Activated naive CD4-positive, alpha-beta T cell treated with anti-CD3 and anti-CD28 coated beads, Interleukin-2, amount 50 U/mL, for 24 hours (primary cell): ENCODE results near the gene KATNBL1.
"Not testable (repeated sequence)": the region's sequence is repeated elsewhere in the genome, so short reads cannot be mapped to it uniquely, and the experiment has no call there.

Source experiments
- H3K27ac Mint-ChIP-seq: one replicate; pipeline ENCODE4 v1.8.0; 2021; ENCODE audit warnings: mild to moderate bottlenecking, mixed read lengths
- H3K27me3 Mint-ChIP-seq: one replicate; pipeline ENCODE4 v1.8.0; 2021; ENCODE audit warnings: mixed read lengths
- H3K36me3 Mint-ChIP-seq: one replicate; pipeline ENCODE4 v1.8.0; 2021; ENCODE audit warnings: mixed read lengths
- H3K4me1 Mint-ChIP-seq: one replicate; pipeline ENCODE4 v1.8.0; 2021; ENCODE audit warnings: mixed read lengths
- H3K4me3 Mint-ChIP-seq: one replicate; pipeline ENCODE4 v1.8.0; 2021; ENCODE audit warnings: mild to moderate bottlenecking, mixed read lengths
- H3K9me3 Mint-ChIP-seq: one replicate; pipeline ENCODE4 v1.8.0; 2021; ENCODE audit warnings: mixed read lengths

Gene KATNBL1

DNA sequence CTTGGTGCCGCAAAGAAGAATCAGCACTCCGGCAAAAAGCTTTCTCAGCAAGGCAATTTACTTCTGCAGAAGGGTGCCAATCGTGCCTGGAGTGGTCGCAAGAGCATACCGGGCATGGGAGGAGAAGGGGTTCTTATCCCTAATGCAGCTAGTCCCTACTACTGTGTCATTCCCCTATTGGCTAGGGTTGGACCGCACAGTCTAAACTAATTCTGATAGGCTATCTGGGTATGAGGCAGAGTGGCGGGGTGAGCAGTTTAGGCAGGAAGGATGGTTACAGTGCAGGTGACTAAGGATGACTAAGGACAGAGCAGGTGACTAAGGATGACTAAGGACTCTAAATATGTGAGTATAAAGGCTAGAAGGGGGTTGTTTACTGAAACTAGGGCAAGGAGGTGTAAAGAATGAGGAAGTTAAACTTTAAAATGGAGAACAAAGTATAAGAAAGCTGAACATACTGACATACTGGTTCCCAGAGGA is 55.1 kb downstream of the KATNBL1 start:
- Mint-ChIP-seq H3K9me3 (no peaks in the 10 kb centered on the region), H3K4me3 (no peak overlapping the region), H3K36me3 (peaks cover 55% of the 10 kb centered on the region), H3K27ac (peak overlapping the region; percentile 25), H3K27me3 (no peaks in the 10 kb centered on the region), H3K4me1 (no peaks in the 10 kb centered on the region)

DNA sequence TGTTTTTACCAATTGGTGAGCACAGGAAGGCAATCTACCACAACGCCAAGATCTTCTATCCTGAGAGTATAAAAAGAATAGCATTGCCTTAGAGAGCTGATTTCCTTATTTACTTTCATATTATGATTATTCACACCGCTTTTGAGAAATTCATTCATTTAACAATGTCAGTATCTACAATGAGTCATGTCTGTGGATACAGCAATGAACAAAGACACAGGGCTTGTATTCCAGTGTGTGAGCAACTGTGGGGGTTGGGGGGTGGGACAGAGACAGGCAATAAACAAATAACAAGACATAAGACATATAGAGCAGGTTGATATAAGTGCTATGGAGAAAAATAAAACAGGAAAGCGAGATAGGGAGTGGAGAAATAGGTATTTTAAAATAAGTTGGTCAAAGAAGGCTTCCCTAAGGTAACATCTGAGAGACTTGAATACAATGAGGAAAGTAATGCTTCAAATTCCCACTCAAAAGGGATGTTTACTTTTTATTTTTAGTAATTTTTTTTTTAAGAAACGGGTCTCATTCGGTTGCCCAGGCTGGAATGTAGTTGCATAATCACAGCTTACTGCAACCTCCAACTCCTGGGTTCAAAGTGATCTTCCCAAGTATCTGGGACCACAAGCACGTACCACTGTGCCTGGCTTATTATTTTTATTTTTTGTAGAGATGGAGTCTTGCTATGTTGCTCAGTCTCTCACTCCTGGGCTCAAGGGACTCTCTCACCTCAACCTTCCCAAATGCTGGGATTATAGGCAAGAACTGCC is 62.3 kb downstream of the KATNBL1 start:
- H3K27me3 Mint-ChIP-seq: no peaks in the 10 kb centered on the region
- peaks cover 13% of the 10 kb centered on the region for H3K36me3 Mint-ChIP-seq
- H3K27ac Mint-ChIP-seq: no peak overlapping the region
- no peaks in the 10 kb centered on the region for H3K9me3 Mint-ChIP-seq
- no peak overlapping the region for H3K4me3 Mint-ChIP-seq
- no peaks in the 10 kb centered on the region for H3K4me1 Mint-ChIP-seq

DNA sequence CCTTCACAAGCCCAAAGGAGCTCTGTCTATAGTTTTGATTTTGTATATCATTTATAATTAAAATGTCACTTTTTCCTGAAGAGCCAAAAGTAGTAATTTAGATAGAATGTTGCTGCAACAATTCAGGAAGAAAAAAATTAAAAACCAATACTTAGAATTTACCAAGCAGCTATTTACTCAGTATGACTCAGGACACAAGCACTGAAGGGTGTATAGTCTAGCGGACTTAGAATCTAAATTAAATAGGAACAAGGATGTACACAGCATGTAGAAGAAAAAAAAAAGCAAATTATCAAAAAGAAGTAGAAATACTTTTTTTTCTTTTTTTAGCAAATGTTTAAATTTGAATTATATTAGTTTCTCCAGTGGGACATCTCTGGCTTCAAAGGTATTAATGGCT is 76.4 kb downstream of the KATNBL1 start:
- Mint-ChIP-seq H3K27ac (no peak overlapping the region), H3K4me1 (no peaks in the 10 kb centered on the region)

DNA sequence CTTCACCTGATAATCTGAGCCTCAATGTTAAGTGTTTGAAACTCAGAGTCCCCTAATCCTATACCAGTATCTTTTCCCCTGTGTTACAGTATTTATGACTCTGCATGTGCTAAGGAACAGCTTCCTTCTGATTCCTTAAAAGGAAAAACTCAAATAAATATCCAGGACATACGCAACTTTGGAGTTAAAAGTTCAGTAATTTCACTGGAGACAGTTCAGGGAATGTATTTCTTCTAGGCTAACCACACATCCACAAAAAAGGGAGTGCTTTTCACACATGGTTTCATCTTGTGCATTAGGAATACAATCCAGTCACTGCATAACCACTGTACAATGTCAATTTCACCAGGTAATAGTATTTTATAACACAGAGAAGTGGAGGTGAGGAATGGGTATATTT is 77.0 kb downstream of the KATNBL1 start:
- Mint-ChIP-seq H3K4me1 (no peaks in the 10 kb centered on the region), H3K27me3 (no peaks in the 10 kb centered on the region), H3K4me3 (no peak overlapping the region), H3K9me3 (no peaks in the 10 kb centered on the region), H3K36me3 (no peaks in the 10 kb centered on the region), H3K27ac (no peak overlapping the region)

More for the DNA sequence above, 76.4 kb downstream of the KATNBL1 start:
- Mint-ChIP-seq H3K27me3 (no peaks in the 10 kb centered on the region), H3K4me3 (no peak overlapping the region), H3K9me3 (no peaks in the 10 kb centered on the region), H3K36me3 (peaks cover 2% of the 10 kb centered on the region)

DNA sequence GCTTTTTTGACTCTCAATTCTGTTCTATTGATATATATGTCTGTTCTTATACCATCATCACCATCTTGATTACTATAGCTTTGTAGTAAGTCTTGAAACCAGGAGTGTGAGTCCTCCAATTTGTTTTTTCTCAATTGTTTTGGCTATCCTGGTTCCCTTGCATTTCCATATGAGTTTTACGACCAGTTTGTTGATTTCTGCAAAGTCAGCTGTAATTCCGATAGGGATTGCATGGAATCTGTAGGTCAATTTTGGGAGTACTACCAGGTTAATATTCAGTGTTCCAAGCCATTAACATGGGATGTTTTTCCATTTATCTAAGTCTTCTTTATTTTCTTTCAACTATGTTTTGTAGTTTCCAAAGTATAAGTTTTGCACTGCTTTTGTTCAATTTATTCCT is 81.0 kb downstream of the KATNBL1 start:
- H3K9me3 Mint-ChIP-seq: no peaks in the 10 kb centered on the region

GRCh38 chr15:34126522-34126921 is 83.4 kb downstream of the KATNBL1 start:
- H3K36me3 Mint-ChIP-seq: no peaks in the 10 kb centered on the region
- H3K27me3 Mint-ChIP-seq: peaks cover 4% of the 10 kb centered on the region
- no peaks in the 10 kb centered on the region for H3K4me1 Mint-ChIP-seq
- no peak overlapping the region for H3K4me3 Mint-ChIP-seq
- H3K27ac Mint-ChIP-seq: no peak overlapping the region
- no peaks in the 10 kb centered on the region for H3K9me3 Mint-ChIP-seq

More for the DNA sequence above, 81.0 kb downstream of the KATNBL1 start:
- Mint-ChIP-seq H3K4me1 (no peaks in the 10 kb centered on the region), H3K36me3 (no peaks in the 10 kb centered on the region), H3K27ac (no peak overlapping the region), H3K4me3 (no peak overlapping the region), H3K27me3 (no peaks in the 10 kb centered on the region)

DNA sequence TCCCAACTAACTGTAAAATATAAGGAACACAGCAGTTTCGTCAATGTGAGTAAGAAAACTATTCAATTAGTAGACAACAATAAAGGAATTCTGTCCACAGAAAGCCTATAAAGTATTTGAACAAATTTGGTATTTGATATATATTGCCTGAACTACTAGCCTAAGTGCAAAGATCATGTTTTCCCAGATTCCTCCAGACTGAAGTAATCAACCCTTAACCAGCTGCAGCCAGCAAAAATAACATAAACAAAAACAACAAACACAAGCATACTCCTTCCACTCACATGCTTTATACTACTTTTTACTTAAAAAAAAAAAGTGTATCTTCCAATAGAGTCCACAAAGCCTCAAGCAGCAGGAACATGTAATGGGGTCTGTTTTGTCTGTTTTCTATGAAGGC is 84.0 kb downstream of the KATNBL1 start:
- Mint-ChIP-seq H3K4me3 (no peak overlapping the region), H3K36me3 (no peaks in the 10 kb centered on the region), H3K9me3 (no peaks in the 10 kb centered on the region), H3K27ac (no peak overlapping the region), H3K27me3 (peaks cover 6% of the 10 kb centered on the region), H3K4me1 (no peaks in the 10 kb centered on the region)

DNA sequence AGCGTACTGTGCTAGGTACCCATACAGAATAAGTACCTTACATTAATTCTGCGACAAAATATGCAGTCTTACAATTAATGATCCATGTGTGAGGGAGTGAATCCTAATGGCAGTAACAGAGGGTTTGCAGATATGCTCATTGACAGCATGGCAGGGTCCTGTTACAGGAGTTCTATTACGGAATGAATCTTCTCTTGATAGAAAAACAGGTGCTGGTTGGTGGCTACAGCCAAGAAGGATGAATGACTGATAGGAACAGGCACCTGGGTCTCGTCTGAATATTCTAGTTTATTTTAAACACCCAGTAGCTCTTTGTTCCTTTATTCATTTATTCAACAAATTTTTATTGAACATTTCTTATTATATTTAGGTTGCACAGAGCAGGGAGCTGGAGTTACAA is 85.2 kb downstream of the KATNBL1 start:
- Mint-ChIP-seq H3K4me3 (no peak overlapping the region), H3K36me3 (no peaks in the 10 kb centered on the region), H3K4me1 (no peaks in the 10 kb centered on the region)

DNA sequence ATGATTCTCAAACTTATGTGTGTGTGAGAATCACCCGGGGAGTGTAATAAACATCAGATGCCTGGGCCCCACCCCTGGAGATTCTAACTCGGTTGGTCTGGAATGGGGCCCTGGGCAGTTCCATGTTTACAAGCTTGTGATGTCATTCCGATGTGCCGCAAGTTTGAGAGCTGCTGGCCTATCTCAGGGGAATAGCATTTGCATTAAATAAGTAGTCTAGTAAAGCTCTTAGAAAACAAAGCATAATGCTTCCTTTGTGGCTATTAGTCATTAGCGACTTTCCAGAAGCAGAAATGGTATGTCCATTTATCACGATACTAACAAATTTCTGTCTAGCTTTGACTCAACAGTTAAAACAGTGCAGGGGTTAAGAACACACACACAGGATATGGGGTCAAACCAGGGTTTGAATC is 87.1 kb downstream of the KATNBL1 start:
- no peaks in the 10 kb centered on the region for H3K9me3 Mint-ChIP-seq
- no peaks in the 10 kb centered on the region for H3K36me3 Mint-ChIP-seq
- peaks cover 14% of the 10 kb centered on the region for H3K27me3 Mint-ChIP-seq
- H3K4me3 Mint-ChIP-seq: no peak overlapping the region
- no peaks in the 10 kb centered on the region for H3K4me1 Mint-ChIP-seq
- no peak overlapping the region for H3K27ac Mint-ChIP-seq

More for the DNA sequence above, 85.2 kb downstream of the KATNBL1 start:
- no peak overlapping the region for H3K27ac Mint-ChIP-seq
- H3K27me3 Mint-ChIP-seq: peaks cover 14% of the 10 kb centered on the region
- no peaks in the 10 kb centered on the region for H3K9me3 Mint-ChIP-seq

DNA sequence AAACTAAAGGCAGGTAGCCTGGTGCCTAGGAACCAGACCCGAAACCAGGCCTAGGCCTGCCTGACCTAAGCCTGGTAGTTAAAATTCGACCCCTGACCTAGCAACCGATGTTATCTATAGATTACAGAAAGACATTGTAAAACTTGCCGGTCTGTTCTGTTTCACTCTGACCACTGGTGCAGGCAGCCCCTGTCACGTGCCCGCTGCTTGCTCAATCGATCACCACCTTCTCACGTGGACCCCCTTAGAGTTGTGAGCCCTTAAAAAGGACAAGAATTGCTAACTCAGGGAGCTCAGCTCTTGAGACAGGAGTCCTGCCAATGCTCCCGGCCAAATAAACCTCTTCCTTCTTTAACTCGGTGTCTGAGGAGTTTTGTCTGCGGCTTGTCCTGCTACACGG is 88.1 kb downstream of the KATNBL1 start:
- not testable (repeated sequence) for H3K4me3 Mint-ChIP-seq, H3K27ac Mint-ChIP-seq, H3K4me1 Mint-ChIP-seq, H3K36me3 Mint-ChIP-seq, H3K9me3 Mint-ChIP-seq
- peaks cover 18% of the 10 kb centered on the region for H3K27me3 Mint-ChIP-seq

GRCh38 chr15:34120420-34120819 is 89.5 kb downstream of the KATNBL1 start:
- H3K4me3 Mint-ChIP-seq, H3K9me3 Mint-ChIP-seq, H3K27ac Mint-ChIP-seq, H3K4me1 Mint-ChIP-seq, H3K36me3 Mint-ChIP-seq: not testable (repeated sequence)
- H3K27me3 Mint-ChIP-seq: peaks cover 18% of the 10 kb centered on the region

- Mint-ChIP-seq H3K27ac (no peak overlapping the region), H3K9me3 (no peaks in the 10 kb centered on the region), H3K27me3 (peaks cover 18% of the 10 kb centered on the region), H3K36me3 (no peaks in the 10 kb centered on the region), H3K4me3 (no peak overlapping the region), H3K4me1 (no peaks in the 10 kb centered on the region)
Measured at GRCh38 chr15:34119291-34119690, 90.6 kb downstream of the KATNBL1 start.

- Mint-ChIP-seq H3K4me1 (no peaks in the 10 kb centered on the region), H3K27me3 (peaks cover 15% of the 10 kb centered on the region), H3K36me3 (no peaks in the 10 kb centered on the region), H3K4me3 (no peak overlapping the region), H3K27ac (no peak overlapping the region), H3K9me3 (no peaks in the 10 kb centered on the region)
Measured at GRCh38 chr15:34116620-34117019, 93.3 kb downstream of the KATNBL1 start.

- no peaks in the 10 kb centered on the region for H3K4me1 Mint-ChIP-seq
- no peak overlapping the region for H3K4me3 Mint-ChIP-seq
- no peaks in the 10 kb centered on the region for H3K36me3 Mint-ChIP-seq
- H3K27me3 Mint-ChIP-seq: peaks cover 4% of the 10 kb centered on the region
- H3K9me3 Mint-ChIP-seq: no peaks in the 10 kb centered on the region
- H3K27ac Mint-ChIP-seq: no peak overlapping the region
Measured at GRCh38 chr15:34114739-34115138, 95.2 kb downstream of the KATNBL1 start.

DNA sequence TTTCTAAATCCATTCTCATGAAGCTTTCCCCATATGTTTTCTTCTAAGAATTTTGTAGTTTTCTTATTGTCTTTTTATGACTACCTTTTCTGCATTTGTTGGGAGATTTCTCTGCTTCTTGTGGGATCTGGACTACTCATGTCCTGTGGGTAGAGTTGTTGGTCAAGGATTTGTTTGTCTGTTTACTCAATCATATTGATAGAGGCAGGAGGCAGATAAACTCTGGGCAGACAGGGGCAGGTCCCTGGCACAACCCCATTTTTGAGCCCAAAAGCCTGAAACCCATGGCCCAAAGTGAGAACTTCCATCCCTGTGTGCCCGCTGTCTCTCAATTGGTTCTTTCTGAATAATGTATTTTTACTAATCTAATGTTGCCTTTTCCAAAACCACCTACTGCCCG is 95.7 kb downstream of the KATNBL1 start:
- Mint-ChIP-seq H3K9me3 (no peaks in the 10 kb centered on the region), H3K27me3 (peaks cover 4% of the 10 kb centered on the region), H3K4me1 (no peaks in the 10 kb centered on the region), H3K36me3 (no peaks in the 10 kb centered on the region), H3K4me3 (no peak overlapping the region), H3K27ac (no peak overlapping the region)

DNA sequence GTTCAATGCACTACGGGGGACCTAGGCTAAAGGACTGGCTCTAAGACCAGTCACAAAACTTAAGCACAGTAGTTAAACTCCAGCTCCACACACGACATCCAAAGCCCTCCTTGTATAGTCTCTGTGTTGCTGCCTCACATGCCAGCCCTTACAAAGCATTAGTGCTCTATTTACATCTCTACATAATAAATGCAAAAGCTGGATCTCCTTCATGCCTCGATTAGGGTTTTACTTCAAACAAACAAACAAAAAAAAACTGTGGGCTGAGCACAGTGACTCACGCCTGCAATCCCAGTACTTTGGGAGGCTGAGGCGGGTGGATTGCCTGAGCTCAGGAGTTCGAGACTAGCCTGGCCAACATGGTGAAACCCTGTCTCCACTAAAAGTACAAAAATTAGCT is 98.4 kb downstream of the KATNBL1 start:
- Mint-ChIP-seq H3K4me3 (no peak overlapping the region), H3K27me3 (no peaks in the 10 kb centered on the region), H3K27ac (no peak overlapping the region), H3K36me3 (peaks cover under 1% of the 10 kb centered on the region), H3K9me3 (peaks cover under 1% of the 10 kb centered on the region), H3K4me1 (no peaks in the 10 kb centered on the region)
